Breast epithelium (tissue), 4 donors: ENCODE data around the gene ATP9B. TPM values are rescaled to one million over a fixed set of nuclear protein-coding genes. Genes with fewer than 3 reads are reported as not detected.

Experiments used
- DNase-seq, 2 donors: peaks; one replicate each; pipeline ENCODE4 v3.0.0-alpha.2; 2019; ENCODE audit warnings: low spot score in 2 of 2
- H3K27ac ChIP-seq, 2 donors: fragments of 200-600 bp; sonication (generic) in 1 of 2; one replicate each; pipeline ENCODE4 v1.5.1; 2016 to 2019; ENCODE audit warnings: mild to moderate bottlenecking in 1 of 2
- H3K27me3 ChIP-seq, 2 donors: fragments of 200-600 bp; sonication (generic) in 1 of 2; one replicate each; pipeline versions ENCODE4 v1.5.1 to v1.6.0; 2017 to 2019; ENCODE audit warnings: control low read depth in 1 of 2, mild to moderate bottlenecking in 1 of 2
- H3K36me3 ChIP-seq: fragments of 200-600 bp; one replicate; pipeline ENCODE4 v1.5.1; 2019
- H3K4me1 ChIP-seq, 2 donors: fragments of 200-600 bp; sonication (generic); one replicate each; pipeline ENCODE4 v1.5.1; 2016 to 2019; ENCODE audit warnings: control low read depth in 1 of 2
- H3K4me3 ChIP-seq, 3 donors: fragments of 200-600 bp; sonication (generic); 1 replicate in 2 of 3; 2 replicates in 1 of 3; pipeline ENCODE4 v1.5.1; 2016 to 2019; ENCODE audit warnings: mild to moderate bottlenecking in 3 of 3, moderate library complexity in 2 of 3
- H3K9me3 ChIP-seq, 2 donors: fragments of 200-600 bp; sonication (generic) in 1 of 2; one replicate each; pipeline ENCODE4 v1.5.1; 2016 to 2019; ENCODE audit warnings: control low read depth in 1 of 2
- CTCF ChIP-seq, 3 donors: fragments of 450-650 bp; IDR thresholded peaks; one replicate each; pipeline ENCODE4 v1.5.1; 2016 to 2017; ENCODE audit warnings: antibody characterized with exemption in 3 of 3, mild to moderate bottlenecking in 3 of 3, moderate library complexity in 3 of 3
- POLR2A ChIP-seq: fragments of 450-650 bp; IDR thresholded peaks from one replicate; pipeline ENCODE4 v1.6.1; 2016; ENCODE audit warnings: antibody characterized with exemption, mild to moderate bottlenecking, moderate library complexity
- POLR2AphosphoS5 ChIP-seq, 3 donors: sonication (generic); formaldehyde crosslinking; IDR thresholded peaks; one replicate each; pipeline ENCODE4 v1.6.1; 2017; ENCODE audit warnings: antibody characterized with exemption in 3 of 3
- intact Hi-C: fragments of 100-400 bp; cut with DNase I; formaldehyde crosslinking; loops from one replicate; pipeline ENCODE4 v1.15.1; 2023; ENCODE audit warnings: low total_unique reads
- total RNA-seq, 3 donors: library from RNA; depleted of rRNA; stranded (reverse); fragments of >200 nt; gene quantifications; one replicate each; pipeline ENCODE4 v1.1.0, GENCODE V29; 2016

The ATP9B gene
- total RNA-seq, 3 donors from 2014 or later, result 42.1 to 55.9 (median 54.4) TPM

- TF ChIP-seq POLR2A, result no peak
- no peak for TF ChIP-seq CTCF (IDR thresholded peaks at IDR 0.05)
- no peak for TF ChIP-seq POLR2AphosphoS5 (IDR thresholded peaks at IDR 0.05)
- Histone ChIP-seq H3K9me3 (no peaks in the 10 kb centered on the region), H3K4me1 (no peaks in the 10 kb centered on the region), H3K27me3 (no peaks in the 10 kb centered on the region), H3K36me3 (no peaks in the 10 kb centered on the region), H3K27ac (no peak overlapping the region), H3K4me3 (no peak overlapping the region)
- no peak for DNase-seq
- intact Hi-C loops, result no loop called here
These were observed 154.2 kb downstream of the ATP9B start for GRCh38 chr18:79223431-79223830.

GRCh38 chr18:79224381-79224780 is 155.2 kb downstream of the ATP9B start:
- Histone ChIP-seq H3K27me3 (no peaks in the 10 kb centered on the region), H3K36me3 (no peaks in the 10 kb centered on the region), H3K27ac (no peak overlapping the region), H3K4me3 (no peak overlapping the region), H3K9me3 (no peaks in the 10 kb centered on the region), H3K4me1 (no peaks in the 10 kb centered on the region)
- no peak for DNase-seq
- intact Hi-C loops, result no loop called here
- no peak for TF ChIP-seq POLR2AphosphoS5 (IDR thresholded peaks at IDR 0.05)
- TF ChIP-seq CTCF (IDR thresholded peaks at IDR 0.05), result no peak
- no peak for TF ChIP-seq POLR2A

- no peak for TF ChIP-seq POLR2AphosphoS5 (IDR thresholded peaks at IDR 0.05)
- no peak for TF ChIP-seq POLR2A
- no peak for TF ChIP-seq CTCF (IDR thresholded peaks at IDR 0.05)
- Histone ChIP-seq H3K27me3 (no peaks in the 10 kb centered on the region), H3K4me1 (no peaks in the 10 kb centered on the region), H3K36me3 (no peaks in the 10 kb centered on the region), H3K27ac (no peak overlapping the region), H3K4me3 (no peak overlapping the region), H3K9me3 (no peaks in the 10 kb centered on the region)
- no peak for DNase-seq
- intact Hi-C loops, result no loop called here
These were observed 158.4 kb downstream of the ATP9B start for GRCh38 chr18:79227621-79228020.

- intact Hi-C loops, result no loop called here
- Histone ChIP-seq H3K27ac (no peak overlapping the region), H3K4me3 (no peak overlapping the region), H3K27me3 (no peaks in the 10 kb centered on the region), H3K4me1 (no peaks in the 10 kb centered on the region), H3K9me3 (no peaks in the 10 kb centered on the region), H3K36me3 (no peaks in the 10 kb centered on the region)
- no peak for DNase-seq
- TF ChIP-seq POLR2A (no peak), POLR2AphosphoS5 (IDR thresholded peaks at IDR 0.05) (no peak), CTCF (IDR thresholded peaks at IDR 0.05) (no peak)
These were observed 160.2 kb downstream of the ATP9B start for GRCh38 chr18:79229431-79229830.

GRCh38 chr18:79234438-79234837 is 165.2 kb downstream of the ATP9B start:
- DNase-seq, result no peak
- Histone ChIP-seq H3K4me1 (no peaks in the 10 kb centered on the region), H3K27ac (no peak overlapping the region), H3K27me3 (no peaks in the 10 kb centered on the region), H3K36me3 (no peaks in the 10 kb centered on the region), H3K9me3 (no peaks in the 10 kb centered on the region), H3K4me3 (no peak overlapping the region)
- intact Hi-C loops, result no loop called here
- no peak for TF ChIP-seq CTCF (IDR thresholded peaks at IDR 0.05)
- TF ChIP-seq POLR2A, result no peak
